Pulmonary artery endothelial cell (primary cell): Measurements from ENCODE around the gene MOCS2. TPM values are rescaled to one million over a fixed set of nuclear protein-coding genes. Genes with fewer than 3 reads are reported as not detected.

ENCODE experiments used
- DNase-seq: peaks from one replicate; pipeline ENCODE4 v3.0.0-alpha.2; 2011; ENCODE audit warnings: low read depth, low spot score
- total RNA-seq: library from RNA; depleted of rRNA; stranded (reverse); fragments of >200 nt; gene quantifications from 2 replicates; pipeline ENCODE4 v1.2.3, GENCODE V29; 2014

MOCS2 gene
- total RNA-seq, 1 donor from 2014 or later, result 19.0 TPM

- no peak for DNase-seq
Measured at GRCh38 chr5:53052499-53052898, 57.1 kb downstream of the MOCS2 start.

- no peak for DNase-seq
Measured at GRCh38 chr5:53048248-53048647, 61.3 kb downstream of the MOCS2 start.

Other genes with a start within 250 kb of the MOCS2 start
- gene ITGA2, start 120.4 kb downstream of the MOCS2 start, total RNA-seq, result 107 and 108 TPM in 2 replicates